ENCODE data around the gene COL9A3.

Gene COL9A3

GRCh38 chr20:62816884-62817873 lies at the start of gene COL9A3:
TSS of gene COL9A3 (plus strand) at chr20:62817050. CDS start at chr20:62817065, 15 bp downstream.
- peak; percentile 68 for DNase-seq (ENCODE audit: low spot score)

GRCh38 chr20:62768234-62768546 lies 48.7 kb upstream of the COL9A3 start:
- DNase-seq (ENCODE audit: low spot score), result no peak

- no peak for DNase-seq (ENCODE audit: low spot score)
Measured at GRCh38 chr20:62768551-62769287, 48.1 kb upstream of the COL9A3 start.

- DNase-seq (ENCODE audit: low spot score), result no peak
Measured at GRCh38 chr20:62769346-62770071, 47.3 kb upstream of the COL9A3 start.

GRCh38 chr20:62770111-62770910 lies 46.5 kb upstream of the COL9A3 start:
- DNase-seq (ENCODE audit: low spot score), result no peak

- DNase-seq (ENCODE audit: low spot score), result no peak
Measured at GRCh38 chr20:62770916-62771315, 45.9 kb upstream of the COL9A3 start.

- DNase-seq (ENCODE audit: low spot score), result no peak
Measured at GRCh38 chr20:62771396-62772102, 45.3 kb upstream of the COL9A3 start.

- no peak for DNase-seq (ENCODE audit: low spot score)
Measured at GRCh38 chr20:62772103-62772611, 44.7 kb upstream of the COL9A3 start.

GRCh38 chr20:62772619-62772989 lies 44.2 kb upstream of the COL9A3 start:
- DNase-seq (ENCODE audit: low spot score), result no peak

GRCh38 chr20:62772990-62773844 lies 43.6 kb upstream of the COL9A3 start:
- no peak for DNase-seq (ENCODE audit: low spot score)

- no peak for DNase-seq (ENCODE audit: low spot score)
Measured at GRCh38 chr20:62773845-62774714, 42.8 kb upstream of the COL9A3 start.

GRCh38 chr20:62774762-62775161 lies 42.1 kb upstream of the COL9A3 start:
- DNase-seq (ENCODE audit: low spot score), result no peak

- no peak for DNase-seq (ENCODE audit: low spot score)
Measured at GRCh38 chr20:62775206-62775605, 41.6 kb upstream of the COL9A3 start.

GRCh38 chr20:62776035-62776691 lies 40.7 kb upstream of the COL9A3 start:
- DNase-seq (ENCODE audit: low spot score), result no peak

GRCh38 chr20:62776692-62777527 lies 39.9 kb upstream of the COL9A3 start:
- DNase-seq (ENCODE audit: low spot score), result peak; percentile 69

- DNase-seq (ENCODE audit: low spot score), result no peak
Measured at GRCh38 chr20:62777528-62777830, 39.4 kb upstream of the COL9A3 start.

- DNase-seq (ENCODE audit: low spot score), result no peak
Measured at GRCh38 chr20:62778058-62778457, 38.8 kb upstream of the COL9A3 start.
